GM18907 (cell line): ENCODE results near the gene TTBK2.

Experiments used
- ATAC-seq: cut with Tn5 transposase; IDR thresholded peaks from one replicate; pipeline ENCODE4 v1.9.1; 2021; ENCODE audit warnings: mild to moderate bottlenecking, moderate library complexity; ENCODE audit not compliant: unreplicated experiment

TTBK2 gene

GRCh38 chr15:42730536-42730935 lies 190.0 kb downstream of the TTBK2 start:
- no peak for ATAC-seq

- no peak for ATAC-seq
Measured at GRCh38 chr15:42730135-42730534, 190.4 kb downstream of the TTBK2 start.

- no peak for ATAC-seq
Measured at GRCh38 chr15:42729409-42729808, 191.2 kb downstream of the TTBK2 start.

- no peak for ATAC-seq
Measured at GRCh38 chr15:42728972-42729371, 191.6 kb downstream of the TTBK2 start.

GRCh38 chr15:42728560-42728959 lies 192.0 kb downstream of the TTBK2 start:
- ATAC-seq = no peak

GRCh38 chr15:42727750-42728381 lies 192.7 kb downstream of the TTBK2 start:
- ATAC-seq = no peak

GRCh38 chr15:42726114-42726513 lies 194.5 kb downstream of the TTBK2 start:
- no peak for ATAC-seq

- ATAC-seq = no peak
Measured at GRCh38 chr15:42725331-42725903, 195.2 kb downstream of the TTBK2 start.

- no peak for ATAC-seq
Measured at GRCh38 chr15:42724276-42724675, 196.3 kb downstream of the TTBK2 start.

GRCh38 chr15:42723068-42723467 lies 197.5 kb downstream of the TTBK2 start:
- ATAC-seq = no peak

GRCh38 chr15:42721916-42722315 lies 198.7 kb downstream of the TTBK2 start:
- ATAC-seq = no peak

- ATAC-seq = no peak
Measured at GRCh38 chr15:42721016-42721415, 199.6 kb downstream of the TTBK2 start.

- ATAC-seq = no peak
Measured at GRCh38 chr15:42720071-42720470, 200.5 kb downstream of the TTBK2 start.

GRCh38 chr15:42719043-42719442 lies 201.5 kb downstream of the TTBK2 start:
- ATAC-seq = no peak

- ATAC-seq = no peak
Measured at GRCh38 chr15:42716626-42717025, 204.0 kb downstream of the TTBK2 start.

GRCh38 chr15:42716125-42716524 lies 204.5 kb downstream of the TTBK2 start:
- no peak for ATAC-seq

- no peak for ATAC-seq
Measured at GRCh38 chr15:42712584-42712983, 208.0 kb downstream of the TTBK2 start.

- no peak for ATAC-seq
Measured at GRCh38 chr15:42711746-42712145, 208.8 kb downstream of the TTBK2 start.

- no peak for ATAC-seq
Measured at GRCh38 chr15:42710662-42711061, 209.9 kb downstream of the TTBK2 start.

GRCh38 chr15:42707873-42708544 lies 212.6 kb downstream of the TTBK2 start:
- ATAC-seq = no peak

GRCh38 chr15:42707068-42707467 lies 213.5 kb downstream of the TTBK2 start:
- ATAC-seq = no peak

- no peak for ATAC-seq
Measured at GRCh38 chr15:42705336-42705735, 215.2 kb downstream of the TTBK2 start.
